Measurements from ENCODE around the gene IGLON5.

- TF ChIP-seq GATA2 (IDR thresholded peaks at IDR 0.05; ENCODE audit: low read depth, low read length) (no peak), GATA3 (IDR thresholded peaks at IDR 0.05; ENCODE audit: low read depth, low read length) (no peak)
These were observed 18.9 kb downstream of the IGLON5 start for GRCh38 chr19:51330366-51330765.
